Stimulated activated CD8-positive, alpha-beta memory T cell treated with anti-CD3 and anti-CD28 coated beads, Interleukin-2, amount 100 ng/mL, for 1 hour (primary cell): ENCODE data around the gene TMEM129.

Source experiments
- DNase-seq, 2 donors: peaks; one replicate each; pipeline ENCODE4 v3.0.0-alpha.2; 2020; ENCODE audit warnings: low read depth in 2 of 2

TMEM129 gene

GRCh38 chr4:1758306-1759121 lies 37.4 kb upstream of the TMEM129 start:
- DNase-seq, result no peak

- no peak for DNase-seq
These were observed 36.7 kb upstream of the TMEM129 start for GRCh38 chr4:1757836-1758235.

- DNase-seq, result no peak
These were observed 36.0 kb upstream of the TMEM129 start for GRCh38 chr4:1756893-1757779.

GRCh38 chr4:1756079-1756478 lies 35.0 kb upstream of the TMEM129 start:
- no peak for DNase-seq

GRCh38 chr4:1755297-1755696 lies 34.2 kb upstream of the TMEM129 start:
- DNase-seq, result no peak

- DNase-seq, result no peak
These were observed 33.2 kb upstream of the TMEM129 start for GRCh38 chr4:1754336-1754735.

GRCh38 chr4:1753697-1754311 lies 32.7 kb upstream of the TMEM129 start:
- DNase-seq, result no peak

- no peak for DNase-seq
These were observed 32.2 kb upstream of the TMEM129 start for GRCh38 chr4:1753294-1753696.

GRCh38 chr4:1752284-1753041 lies 31.3 kb upstream of the TMEM129 start:
- no peak for DNase-seq

- DNase-seq, result no peak
These were observed 30.8 kb upstream of the TMEM129 start for GRCh38 chr4:1751919-1752283.

GRCh38 chr4:1751155-1751918 lies 30.2 kb upstream of the TMEM129 start:
- no peak for DNase-seq

GRCh38 chr4:1750381-1751154 lies 29.4 kb upstream of the TMEM129 start:
- DNase-seq, result no peak

- DNase-seq, result no peak
These were observed 28.7 kb upstream of the TMEM129 start for GRCh38 chr4:1749826-1750225.

GRCh38 chr4:1749370-1749769 lies 28.2 kb upstream of the TMEM129 start:
- no peak for DNase-seq

- DNase-seq, result peak; percentile 40 to 57
These were observed 27.4 kb upstream of the TMEM129 start for GRCh38 chr4:1748465-1748995.

GRCh38 chr4:1747603-1747967 lies 26.5 kb upstream of the TMEM129 start:
- no peak for DNase-seq

GRCh38 chr4:1746919-1747602 lies 25.9 kb upstream of the TMEM129 start:
- no peak for DNase-seq

GRCh38 chr4:1746265-1746691 lies 25.2 kb upstream of the TMEM129 start:
- DNase-seq, result peak; percentile 47 to 65

- no peak for DNase-seq
These were observed 24.6 kb upstream of the TMEM129 start for GRCh38 chr4:1745697-1746096.
